D341Med (cell line): ENCODE results near the gene COMMD3.
"Not testable (repeated sequence)": the region's sequence is repeated elsewhere in the genome, so short reads cannot be mapped to it uniquely, and the experiment has no call there.

Source experiments
- DNase-seq: peaks from one replicate; pipeline ENCODE4 v3.0.0; 2012; ENCODE audit warnings: low spot score

COMMD3 gene

GRCh38 chr10:22316286-22317075 is at the start of gene COMMD3:
COMMD3 (plus strand) TSS chr10:22316388; CDS start chr10:22316418, 30 bp downstream.
- peak; percentile 90 for DNase-seq

GRCh38 chr10:22268503-22268902 is 47.7 kb upstream of the COMMD3 start:
- DNase-seq: no peak

- no peak for DNase-seq
Measured at GRCh38 chr10:22271786-22272185, 44.4 kb upstream of the COMMD3 start.

- DNase-seq: no peak
Measured at GRCh38 chr10:22278441-22278782, 37.8 kb upstream of the COMMD3 start.

GRCh38 chr10:22280078-22280477 is 36.1 kb upstream of the COMMD3 start:
- no peak for DNase-seq

GRCh38 chr10:22285130-22285529 is 31.1 kb upstream of the COMMD3 start:
- DNase-seq: no peak

- no peak for DNase-seq
Measured at GRCh38 chr10:22293747-22294404, 22.3 kb upstream of the COMMD3 start.

GRCh38 chr10:22294694-22295093 is 21.5 kb upstream of the COMMD3 start:
- no peak for DNase-seq

GRCh38 chr10:22301193-22301592 is 15.0 kb upstream of the COMMD3 start:
- peak; percentile 33 for DNase-seq

GRCh38 chr10:22303461-22303860 is 12.7 kb upstream of the COMMD3 start:
- DNase-seq: no peak

GRCh38 chr10:22305721-22306120 is 10.5 kb upstream of the COMMD3 start:
- no peak for DNase-seq

GRCh38 chr10:22308390-22308789 is 7.8 kb upstream of the COMMD3 start:
- DNase-seq: no peak

GRCh38 chr10:22309180-22310000 is 6.8 kb upstream of the COMMD3 start:
- DNase-seq: no peak

GRCh38 chr10:22310012-22310411 is 6.2 kb upstream of the COMMD3 start:
- DNase-seq: not testable (repeated sequence)

- no peak for DNase-seq
Measured at GRCh38 chr10:22310928-22311327, 5.3 kb upstream of the COMMD3 start.

- DNase-seq: no peak
Measured at GRCh38 chr10:22314852-22315251, 1.3 kb upstream of the COMMD3 start.

GRCh38 chr10:22315455-22316285 is 518 bp upstream of the COMMD3 start:
- DNase-seq: peak; percentile 47

GRCh38 chr10:22317076-22317370 is 835 bp downstream of the COMMD3 start:
- no peak for DNase-seq

GRCh38 chr10:22317771-22318565 is 1.8 kb downstream of the COMMD3 start:
- DNase-seq: no peak

GRCh38 chr10:22318772-22319171 is 2.6 kb downstream of the COMMD3 start:
- DNase-seq: no peak

- no peak for DNase-seq
Measured at GRCh38 chr10:22319547-22319979, 3.4 kb downstream of the COMMD3 start.
